DND-41 (cell line): ENCODE results near the gene CAMK1.
A peak's percentile ranks its signal among the peaks of the same experiment; 100 is the strongest.

Source experiments
- ATAC-seq: fragments of 200-7000 bp; cut with Tn5 transposase; 3 replicates; pipeline ENCODE4 v1.9.1; 2021; ENCODE audit warnings: low read depth; ENCODE audit not compliant: insufficient read depth
- DNase-seq: peaks from one replicate; pipeline ENCODE4 v3.0.0-alpha.2; 2020
- H2AFZ ChIP-seq: 2 replicates; pipeline ENCODE4 v1.6.0; 2012; ENCODE audit warnings: low read depth, low read length
- H3K27ac ChIP-seq: 2 replicates; pipeline ENCODE4 v1.5.1; 2012; ENCODE audit warnings: low read length, inconsistent platforms
- H3K27me3 ChIP-seq: fragments of 200-600 bp; sonication (generic); 2 replicates; pipeline ENCODE4 v1.6.0; 2012; ENCODE audit warnings: low read length, mild to moderate bottlenecking, inconsistent platforms; ENCODE audit not compliant: insufficient read depth, poor library complexity
- H3K36me3 ChIP-seq: 2 replicates; pipeline ENCODE4 v1.5.1; 2012; ENCODE audit warnings: low read length, inconsistent platforms; ENCODE audit not compliant: insufficient read depth
- H3K4me1 ChIP-seq: 2 replicates; pipeline ENCODE4 v1.5.1; 2012; ENCODE audit warnings: mild to moderate bottlenecking, low read length; ENCODE audit not compliant: insufficient read depth
- H3K4me2 ChIP-seq: 2 replicates; pipeline ENCODE4 v1.6.0; 2012; ENCODE audit warnings: mild to moderate bottlenecking, moderate library complexity, low read length, inconsistent platforms; ENCODE audit not compliant: insufficient read depth
- H3K4me3 ChIP-seq, 2 experiments: fragments of 200-600 bp in 1 of 2; shearing (Covaris generic) in 1 of 2; 2 replicates each; pipeline ENCODE4 v1.5.1; 2012 to 2016; ENCODE audit warnings: inconsistent platforms in 2 of 2, low read length in 2 of 2, mild to moderate bottlenecking in 2 of 2, low read depth in 1 of 2, moderate library complexity in 1 of 2
- H3K79me2 ChIP-seq: 2 replicates; pipeline ENCODE4 v1.6.0; 2012; ENCODE audit warnings: low read length, inconsistent platforms; ENCODE audit not compliant: insufficient read depth
- H3K9ac ChIP-seq: 2 replicates; pipeline ENCODE4 v1.6.0; 2012; ENCODE audit warnings: low read depth, mild to moderate bottlenecking, inconsistent platforms, low read length, moderate library complexity
- H3K9me3 ChIP-seq: 2 replicates; pipeline ENCODE4 v1.5.1; 2012; ENCODE audit warnings: low read length, moderate library complexity, mild to moderate bottlenecking, inconsistent platforms; ENCODE audit not compliant: insufficient read depth, severe bottlenecking
- H4K20me1 ChIP-seq: 2 replicates; pipeline ENCODE4 v1.6.0; 2012; ENCODE audit warnings: low read length; ENCODE audit not compliant: insufficient read depth
- CTCF ChIP-seq: IDR thresholded peaks from 2 replicates; pipeline ENCODE4 v1.5.1; 2012; ENCODE audit warnings: borderline replicate concordance, low read length, moderate library complexity, mild to moderate bottlenecking; ENCODE audit not compliant: poor library complexity, severe bottlenecking; ENCODE audit errors: extremely low read depth
- EZH2 ChIP-seq: IDR thresholded peaks from 3 replicates; pipeline ENCODE4 v1.6.1; 2012; ENCODE audit warnings: borderline replicate concordance, low read depth, mild to moderate bottlenecking, moderate library complexity, low read length, inconsistent platforms; ENCODE audit not compliant: severe bottlenecking

Gene CAMK1

GRCh38 chr3:9793161-9793781 is 23.5 kb upstream of the CAMK1 start:
- H3K27ac ChIP-seq: peak overlapping the region; percentile 100

GRCh38 chr3:9792405-9793160 is 22.8 kb upstream of the CAMK1 start, which contains the start of the genes ARPC4 and TADA3:
ARPC4 (plus strand) TSS chr3:9793082; CDS start chr3:9793122, 40 bp downstream.
TADA3 (minus strand) TSS chr3:9792473; CDS start chr3:9791466, 1,007 bp downstream.
- H3K4me2 ChIP-seq: peak within 1 kb of the TSS; percentile 82
- H3K9me3 ChIP-seq: no peaks in the 10 kb centered on the region
- peak; percentile 87 for ATAC-seq
- H2AFZ ChIP-seq: peak within 1 kb of the TSS; percentile 88
- peak; percentile 96 for DNase-seq
- H4K20me1 ChIP-seq: peaks cover 28% of the 10 kb centered on the region
- peaks cover 52% of the 10 kb centered on the region for H3K79me2 ChIP-seq
- H3K36me3 ChIP-seq: peaks cover 51% of the 10 kb centered on the region
- peaks cover 38% of the 10 kb centered on the region for H3K4me1 ChIP-seq
- peak within 1 kb of the TSS; percentile 100 for H3K27ac ChIP-seq
- no peaks in the 10 kb centered on the region for H3K27me3 ChIP-seq
- H3K9ac ChIP-seq: peak within 1 kb of the TSS; percentile 86
- peak within 1 kb of the TSS; percentile 74 to 94 for H3K4me3 ChIP-seq
- no peak for TF ChIP-seq EZH2

More at GRCh38 chr3:9793161-9793781, 23.5 kb upstream of the CAMK1 start:
- Histone ChIP-seq H3K36me3 (peaks cover 58% of the 10 kb centered on the region), H3K4me1 (peaks cover 38% of the 10 kb centered on the region), H2AFZ (peak overlapping the region; percentile 88), H3K9me3 (no peaks in the 10 kb centered on the region), H3K79me2 (peaks cover 56% of the 10 kb centered on the region), H3K4me3 (peak overlapping the region; percentile 74 to 94), H3K9ac (peak overlapping the region; percentile 86), H3K4me2 (peak overlapping the region; percentile 82), H3K27me3 (no peaks in the 10 kb centered on the region), H4K20me1 (peaks cover 32% of the 10 kb centered on the region)
- ATAC-seq (peak; percentile 0; the same call in 1 of the 3 replicates), DNase-seq (no peak)
- no peak for TF ChIP-seq CTCF
- no peak for TF ChIP-seq EZH2

GRCh38 chr3:9791790-9792404 is 22.1 kb upstream of the CAMK1 start:
- Histone ChIP-seq H3K79me2 (peaks cover 45% of the 10 kb centered on the region), H3K36me3 (peaks cover 50% of the 10 kb centered on the region), H3K4me1 (peaks cover 38% of the 10 kb centered on the region), H3K4me3 (peak overlapping the region; percentile 74 to 94), H2AFZ (peak overlapping the region; percentile 88), H3K9me3 (no peaks in the 10 kb centered on the region), H4K20me1 (peaks cover 24% of the 10 kb centered on the region), H3K27me3 (no peaks in the 10 kb centered on the region), H3K27ac (peak overlapping the region; percentile 100), H3K9ac (peak overlapping the region; percentile 86), H3K4me2 (peak overlapping the region; percentile 82)
- TF ChIP-seq CTCF: no peak
- no peak for TF ChIP-seq EZH2
- no peak for ATAC-seq
- DNase-seq: no peak
